ES-I3 (cell line): ENCODE data around the gene C2CD2.

Experiments used
- H3K36me3 ChIP-seq: 2 replicates; pipeline ENCODE4 v1.6.1; 2013; ENCODE audit warnings: mild to moderate bottlenecking, low read length, control low read depth, moderate library complexity; ENCODE audit not compliant: insufficient read depth
- H3K4me1 ChIP-seq: 2 replicates; pipeline ENCODE4 v1.6.1; 2013; ENCODE audit warnings: mild to moderate bottlenecking, control low read depth, low read length; ENCODE audit not compliant: insufficient read depth
- H3K9ac ChIP-seq: 2 replicates; pipeline ENCODE4 v1.6.1; 2013; ENCODE audit warnings: low read depth, mild to moderate bottlenecking, low read length, moderate library complexity
- H3K9me3 ChIP-seq: 2 replicates; pipeline ENCODE4 v1.6.1; 2013; ENCODE audit warnings: mild to moderate bottlenecking, low read length, moderate library complexity; ENCODE audit not compliant: control insufficient read depth, insufficient read depth

Gene C2CD2

DNA sequence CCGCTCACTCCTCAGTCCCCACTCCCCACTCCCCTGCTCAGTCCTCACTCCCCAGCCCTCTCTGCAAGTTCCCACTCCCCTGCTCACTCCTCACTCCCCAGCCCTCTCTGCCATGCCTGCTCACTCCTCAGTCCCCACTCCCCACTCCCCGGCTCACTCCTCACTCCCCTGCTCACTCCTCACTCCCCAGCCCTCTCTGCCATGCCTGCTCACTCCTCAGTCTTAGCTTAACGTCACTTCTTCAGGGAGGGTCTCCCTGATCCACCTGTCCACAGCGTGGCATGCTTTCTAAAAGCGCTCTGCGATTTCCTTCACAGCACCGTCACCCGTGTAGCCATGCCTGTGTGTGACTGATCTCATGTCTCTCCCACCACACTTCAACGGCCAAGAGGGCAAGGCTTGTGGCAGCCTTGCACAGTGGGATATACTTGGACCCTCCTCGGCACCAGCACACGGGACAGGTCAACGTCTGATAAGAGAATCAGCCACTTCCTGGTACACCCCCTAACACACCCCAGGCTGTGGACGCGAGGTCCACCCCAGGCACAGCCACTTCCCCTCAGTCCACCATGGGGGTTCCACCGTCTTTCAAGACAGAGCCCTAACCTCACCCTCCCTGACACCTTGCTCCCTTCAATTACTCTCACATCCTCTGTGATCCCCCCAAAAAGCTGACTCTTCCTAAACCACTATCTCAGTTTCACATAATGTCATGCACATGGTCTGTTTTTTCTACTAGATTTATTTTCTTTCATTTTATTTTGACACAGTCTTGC, 88.6 kb downstream of the C2CD2 start:
- Histone ChIP-seq H3K4me1 (peaks cover 14% of the 10 kb centered on the region; the same call in 1 of the 2 replicates), H3K36me3 (no peaks in the 10 kb centered on the region), H3K9me3 (no peaks in the 10 kb centered on the region), H3K9ac (no peak overlapping the region; the same call in 1 of the 2 replicates)

GRCh38 chr21:41864311-41865001, 89.4 kb downstream of the C2CD2 start:
- no peak overlapping the region; the same call in 1 of the 2 replicates for H3K9ac ChIP-seq
- H3K4me1 ChIP-seq: peaks cover 14% of the 10 kb centered on the region; the same call in 1 of the 2 replicates
- no peaks in the 10 kb centered on the region for H3K9me3 ChIP-seq
- no peaks in the 10 kb centered on the region for H3K36me3 ChIP-seq

DNA sequence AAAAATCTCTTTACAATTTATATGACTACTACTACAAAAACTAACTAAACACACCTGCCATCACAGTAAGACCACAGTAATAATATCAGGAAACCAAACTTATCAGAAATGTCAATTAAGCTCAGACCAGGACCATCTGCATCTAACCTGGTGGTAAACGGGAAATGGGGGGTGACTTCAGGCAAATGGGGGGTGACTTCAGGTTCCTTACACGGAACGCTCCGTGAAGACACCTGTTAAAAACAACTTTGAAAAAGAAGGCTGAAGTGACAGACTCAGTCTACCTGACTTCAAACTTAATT, 90.4 kb downstream of the C2CD2 start:
- Histone ChIP-seq H3K36me3 (no peaks in the 10 kb centered on the region), H3K9me3 (no peaks in the 10 kb centered on the region), H3K4me1 (peaks cover 14% of the 10 kb centered on the region; the same call in 1 of the 2 replicates), H3K9ac (no peak overlapping the region)

- H3K9me3 ChIP-seq: no peaks in the 10 kb centered on the region
- no peaks in the 10 kb centered on the region for H3K36me3 ChIP-seq
- H3K4me1 ChIP-seq: peaks cover 14% of the 10 kb centered on the region; the same call in 1 of the 2 replicates
- no peak overlapping the region for H3K9ac ChIP-seq
These were observed 91.8 kb downstream of the C2CD2 start for GRCh38 chr21:41861987-41862386.

DNA sequence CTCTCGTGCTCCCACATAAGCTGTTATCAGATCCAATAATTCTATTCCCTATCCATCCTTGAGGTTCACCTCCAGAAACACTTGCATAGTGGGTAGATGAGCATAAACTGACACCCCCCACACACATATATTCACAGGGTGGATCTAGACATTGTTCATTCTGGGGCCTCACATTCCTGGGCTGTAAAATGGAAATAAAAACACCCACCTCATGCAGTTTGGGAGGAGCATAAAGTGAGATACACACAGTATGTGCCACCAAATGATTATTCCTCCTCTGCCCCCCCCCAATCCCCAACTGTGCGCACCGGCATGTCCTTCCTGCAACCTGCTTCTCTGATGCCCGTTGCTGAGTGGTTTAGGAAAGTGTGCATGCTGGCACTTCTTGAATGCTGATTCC, 92.6 kb downstream of the C2CD2 start:
- Histone ChIP-seq H3K4me1 (peaks cover 14% of the 10 kb centered on the region; the same call in 1 of the 2 replicates), H3K9ac (no peak overlapping the region), H3K9me3 (no peaks in the 10 kb centered on the region), H3K36me3 (no peaks in the 10 kb centered on the region)

DNA sequence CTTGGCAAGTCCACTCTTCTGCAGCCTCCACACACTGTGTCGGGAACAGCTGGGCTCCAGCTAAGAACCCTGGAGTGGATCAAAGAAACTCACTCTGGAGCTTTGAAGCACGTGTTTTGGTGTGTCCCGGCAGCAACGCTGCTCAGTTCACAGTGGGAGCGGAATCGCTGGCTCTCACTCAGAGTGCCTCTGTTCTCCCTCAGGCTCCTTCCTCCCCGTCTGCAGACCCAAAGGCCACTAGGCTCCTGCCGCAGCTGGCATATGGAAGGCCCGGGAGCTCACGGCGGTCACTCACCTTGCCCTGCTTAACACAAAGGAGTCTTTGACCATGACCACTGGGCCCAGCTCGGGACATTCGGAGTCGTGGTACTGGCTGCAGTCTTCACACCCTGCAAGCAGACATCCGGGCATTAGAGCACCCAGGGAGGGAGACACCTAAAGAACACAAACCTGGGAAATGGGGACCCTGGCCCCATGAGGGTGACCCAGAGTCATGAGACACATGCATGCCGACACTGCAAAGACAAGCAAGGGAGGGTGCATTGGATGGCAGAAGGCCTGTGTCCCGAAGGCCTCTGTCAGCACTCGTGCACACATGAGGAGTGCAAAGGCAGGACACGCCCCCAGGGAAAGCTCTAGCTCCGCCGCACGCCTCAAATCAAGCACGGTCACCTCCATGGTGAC, 94.4 kb downstream of the C2CD2 start:
- peaks cover 12% of the 10 kb centered on the region; the same call in 1 of the 2 replicates for H3K4me1 ChIP-seq

GRCh38 chr21:41858466-41859296, 95.1 kb downstream of the C2CD2 start:
- H3K9ac ChIP-seq: no peak overlapping the region
- H3K36me3 ChIP-seq: no peaks in the 10 kb centered on the region; the same call in 1 of the 2 replicates
- H3K4me1 ChIP-seq: peaks cover 9% of the 10 kb centered on the region; the same call in 1 of the 2 replicates
- no peaks in the 10 kb centered on the region for H3K9me3 ChIP-seq

More for the DNA sequence above, 94.4 kb downstream of the C2CD2 start:
- no peak overlapping the region for H3K9ac ChIP-seq
- H3K36me3 ChIP-seq: no peaks in the 10 kb centered on the region
- no peaks in the 10 kb centered on the region for H3K9me3 ChIP-seq

DNA sequence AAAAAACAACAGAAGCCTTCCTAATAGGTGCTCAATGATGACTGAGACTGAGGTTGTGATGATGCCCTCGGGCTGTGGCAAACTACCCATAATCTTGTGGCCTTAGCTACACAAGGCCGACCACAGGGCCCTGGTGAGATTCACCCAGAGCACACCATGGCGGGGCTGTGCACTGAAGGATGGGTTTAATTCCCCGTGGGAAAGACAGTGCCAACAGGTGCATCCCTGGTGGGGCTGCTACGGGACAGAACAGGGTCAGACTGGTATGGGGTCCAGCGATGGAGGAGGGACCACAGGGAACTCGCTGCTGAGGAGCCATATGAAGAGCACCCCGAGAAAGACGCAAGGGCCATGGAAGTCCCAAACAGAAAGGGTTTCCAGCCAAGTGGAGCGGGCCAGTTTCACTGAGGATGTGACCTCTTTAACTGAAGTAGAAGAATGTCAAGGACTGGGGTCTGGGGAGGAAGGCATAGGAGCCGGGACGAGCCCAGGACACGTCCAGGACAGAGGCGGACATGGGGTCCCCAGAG, 96.0 kb downstream of the C2CD2 start:
- H3K9ac ChIP-seq: no peak overlapping the region
- H3K4me1 ChIP-seq: peaks cover 9% of the 10 kb centered on the region; the same call in 1 of the 2 replicates
- H3K9me3 ChIP-seq: no peaks in the 10 kb centered on the region
- no peaks in the 10 kb centered on the region; the same call in 1 of the 2 replicates for H3K36me3 ChIP-seq

- Histone ChIP-seq H3K9me3 (no peaks in the 10 kb centered on the region), H3K9ac (no peak overlapping the region), H3K36me3 (no peaks in the 10 kb centered on the region; the same call in 1 of the 2 replicates), H3K4me1 (peaks cover under 1% of the 10 kb centered on the region; the same call in 1 of the 2 replicates)
These were observed 97.2 kb downstream of the C2CD2 start for GRCh38 chr21:41856572-41856971.

GRCh38 chr21:41854426-41854995, 99.3 kb downstream of the C2CD2 start:
- H3K36me3 ChIP-seq: no peaks in the 10 kb centered on the region; the same call in 1 of the 2 replicates
- H3K9ac ChIP-seq: no peak overlapping the region
- no peaks in the 10 kb centered on the region for H3K9me3 ChIP-seq
- no peaks in the 10 kb centered on the region for H3K4me1 ChIP-seq

DNA sequence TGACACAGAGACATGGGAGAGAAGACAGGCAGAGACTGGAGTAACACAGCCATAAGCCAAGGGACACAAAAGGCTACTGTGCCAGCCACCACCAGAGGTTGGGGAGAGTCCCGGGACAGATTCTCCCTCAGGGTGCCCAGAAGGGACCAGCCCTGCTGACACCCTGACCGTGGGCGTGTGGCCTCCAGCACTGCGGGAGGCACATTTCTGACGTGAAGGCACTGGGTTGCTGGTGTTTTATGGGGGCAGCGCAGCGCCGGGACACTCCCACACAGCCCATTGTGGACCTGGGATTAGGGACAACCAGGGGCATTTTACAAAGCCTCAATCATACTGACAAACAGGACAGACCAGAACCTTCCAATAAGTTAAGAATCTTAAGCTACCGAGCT, 100.9 kb downstream of the C2CD2 start:
- Histone ChIP-seq H3K36me3 (no peaks in the 10 kb centered on the region; the same call in 1 of the 2 replicates), H3K9ac (no peak overlapping the region)

GRCh38 chr21:41852151-41852928, 101.5 kb downstream of the C2CD2 start:
- Histone ChIP-seq H3K4me1 (no peaks in the 10 kb centered on the region), H3K36me3 (no peaks in the 10 kb centered on the region; the same call in 1 of the 2 replicates), H3K9ac (no peak overlapping the region), H3K9me3 (no peaks in the 10 kb centered on the region)

More for the DNA sequence above, 100.9 kb downstream of the C2CD2 start:
- Histone ChIP-seq H3K9me3 (no peaks in the 10 kb centered on the region), H3K4me1 (no peaks in the 10 kb centered on the region)
